ENCODE data around the gene FRMD3.

GRCh38 chr9:83334320-83334719, 203.9 kb downstream of the FRMD3 start:
- TF ChIP-seq MAX (IDR thresholded peaks at IDR 0.05; ENCODE audit: low read depth, low read length) (no peak), CTCF (IDR thresholded peaks at IDR 0.05; ENCODE audit: low read depth, low read length) (peak; percentile 83), POLR2A (IDR thresholded peaks at IDR 0.05; ENCODE audit: extremely low read depth, insufficient read length) (no peak)

All from NB4 (cell line).